Naive thymus-derived CD4-positive, alpha-beta T cell (primary cell): ENCODE results near the gene SLC9A4. TPM values are rescaled to one million over a fixed set of nuclear protein-coding genes. Genes with fewer than 3 reads are reported as not detected.

Source experiments
- ATAC-seq: fragments of 150-1000 bp; cut with Tn5 transposase; 2 replicates; pipeline ENCODE4 v1.10.0; 2021; ENCODE audit warnings: mild to moderate bottlenecking, moderate library complexity
- CTCF ChIA-PET: fragments of 350-600 bp; sonication (Branson Sonifier 250); formaldehyde crosslinking; loops from one replicate; lab custom pipeline; 2021; ENCODE audit warnings: antibody characterized with exemption; lab: Charles Lee
- POLR2A ChIA-PET: fragments of 350-600 bp; sonication (Branson Sonifier 250); formaldehyde crosslinking; loops from one replicate; lab custom pipeline; 2021; ENCODE audit warnings: antibody characterized with exemption, inconsistent platforms; lab: Charles Lee
- DNase-seq, 9 donors: peaks; one replicate each; pipeline versions ENCODE4 v3.0.0 to v3.0.0-alpha.2; 2020 to 2022; ENCODE audit warnings: mixed read lengths in 1 of 9
- H3K27ac ChIP-seq: one replicate; pipeline ENCODE4 v1.7.0; 2013; ENCODE audit warnings: mild to moderate bottlenecking, low read depth, low read length, moderate library complexity
- H3K27me3 ChIP-seq, 2 donors: one replicate each; pipeline ENCODE4 v1.7.0; 2013; ENCODE audit warnings: low read length in 2 of 2, mild to moderate bottlenecking in 2 of 2, moderate library complexity in 2 of 2; ENCODE audit not compliant: control insufficient read depth in 2 of 2, insufficient read depth in 2 of 2
- H3K36me3 ChIP-seq, 3 experiments: 1 replicate in 2 of 3; 2 replicates in 1 of 3; pipeline ENCODE4 v1.7.0; 2013; ENCODE audit warnings: low read length in 3 of 3, mild to moderate bottlenecking in 3 of 3, moderate library complexity in 1 of 3; ENCODE audit not compliant: insufficient read depth in 3 of 3, control insufficient read depth in 2 of 3
- H3K4me1 ChIP-seq, 2 donors: one replicate each; pipeline ENCODE4 v1.7.0; 2013; ENCODE audit warnings: low read length in 2 of 2, mild to moderate bottlenecking in 2 of 2, moderate library complexity in 1 of 2; ENCODE audit not compliant: control insufficient read depth in 2 of 2, insufficient read depth in 2 of 2
- H3K4me3 ChIP-seq: 2 replicates; pipeline ENCODE4 v1.7.0; 2013; ENCODE audit warnings: mild to moderate bottlenecking, low read length
- H3K9me3 ChIP-seq, 3 experiments: 1 replicate in 2 of 3; 2 replicates in 1 of 3; pipeline ENCODE4 v1.7.0; 2013; ENCODE audit warnings: low read length in 3 of 3; ENCODE audit not compliant: control insufficient read depth in 2 of 3
- H3K27ac Mint-ChIP-seq, 9 donors: one replicate each; pipeline ENCODE4 v1.8.0; 2020 to 2022; ENCODE audit warnings: mixed read lengths in 9 of 9, mild to moderate bottlenecking in 8 of 9, moderate library complexity in 5 of 9, inconsistent platforms in 2 of 9
- H3K27me3 Mint-ChIP-seq, 5 donors: one replicate each; pipeline ENCODE4 v1.8.0; 2021 to 2022; ENCODE audit warnings: mixed read lengths in 5 of 5, mild to moderate bottlenecking in 1 of 5
- H3K36me3 Mint-ChIP-seq, 5 donors: one replicate each; pipeline ENCODE4 v1.8.0; 2020 to 2022; ENCODE audit warnings: mixed read lengths in 5 of 5, mild to moderate bottlenecking in 3 of 5, inconsistent platforms in 1 of 5
- H3K4me1 Mint-ChIP-seq, 7 donors: one replicate each; pipeline ENCODE4 v1.8.0; 2020 to 2022; ENCODE audit warnings: mixed read lengths in 7 of 7, mild to moderate bottlenecking in 3 of 7, inconsistent platforms in 1 of 7
- H3K4me3 Mint-ChIP-seq, 10 donors: one replicate each; pipeline ENCODE4 v1.8.0; 2020 to 2022; ENCODE audit warnings: mild to moderate bottlenecking in 10 of 10, mixed read lengths in 10 of 10, moderate library complexity in 6 of 10, inconsistent platforms in 2 of 10
- H3K9me3 Mint-ChIP-seq, 11 donors: one replicate each; pipeline ENCODE4 v1.8.0; 2020 to 2022; ENCODE audit warnings: mixed read lengths in 11 of 11, mild to moderate bottlenecking in 4 of 11, inconsistent platforms in 1 of 11, moderate library complexity in 1 of 11
- intact Hi-C, 2 donors: fragments of 100-400 bp; cut with micrococcal nuclease; formaldehyde crosslinking; loops; one replicate each; pipeline ENCODE4 v1.15.1; 2023
- polyA plus RNA-seq, 2 donors: library from polyadenylated mRNA; unstranded; fragments of 300-500 nt; fragmentation: Illumina TruSeq; gene quantifications; one replicate each; pipeline ENCODE4 v1.2.3, GENCODE V29; 2021
- total RNA-seq, 6 experiments: library from RNA in 5 of 6; stranded (reverse) in 5 of 6; gene quantifications; 1 replicate in 5 of 6; 2 replicates in 1 of 6; pipeline ENCODE4 v1.2.3 and lab custom pipeline; 2021 to 2026

Gene SLC9A4
- total and polyA plus RNA-seq, 7 experiments from 2014 or later = 0.05 to 0.15 (median 0.08) TPM; not detected in 2

- peaks cover 0 to 22% (median 0%) of the 10 kb centered on the region in 11 donors for H3K9me3 Mint-ChIP-seq
- intact Hi-C loops = no loop called here
- CTCF ChIA-PET = interaction anchor here (0.6 kb wide), 1 partner anchor 137 kb away, joined by 3 read pairs; no protein-coding TSS in a partner anchor
- peaks cover 0 to 76% (median 0%) of the 10 kb centered on the region in 5 donors for H3K36me3 Mint-ChIP-seq
- no peaks in the 10 kb centered on the region for H3K27me3 ChIP-seq
- H3K27ac ChIP-seq = no peak overlapping the region
- H3K4me1 ChIP-seq = peaks cover 0 to under 1% of the 10 kb centered on the region in 2 donors
- H3K27ac Mint-ChIP-seq = no peak overlapping the region
- peaks cover 0 to 61% (median 3%) of the 10 kb centered on the region in 7 donors for H3K4me1 Mint-ChIP-seq
- POLR2A ChIA-PET = interaction anchor here (0.7 kb wide), 1 partner anchor 548 kb away, joined by 4 read pairs; no protein-coding TSS in a partner anchor
- no peak for ATAC-seq
- H3K36me3 ChIP-seq = no peaks in the 10 kb centered on the region
- no peak for DNase-seq
- peak overlapping the region in 1 of 10 donors; percentile 42 for H3K4me3 Mint-ChIP-seq
- no peaks in the 10 kb centered on the region for H3K9me3 ChIP-seq
- no peaks in the 10 kb centered on the region for H3K27me3 Mint-ChIP-seq
- no peak overlapping the region for H3K4me3 ChIP-seq
Measured at GRCh38 chr2:102428573-102428972, 44.5 kb upstream of the SLC9A4 start.

- CTCF ChIA-PET = interaction anchor here (1.0 kb wide), 1 partner anchor 13 kb away, joined by 3 read pairs; no protein-coding TSS in a partner anchor
- peaks cover 0 to 54% (median 16%) of the 10 kb centered on the region in 7 donors for H3K4me1 Mint-ChIP-seq
- intact Hi-C loops = no loop called here
- peaks cover 0 to 66% (median 0%) of the 10 kb centered on the region in 5 donors for H3K36me3 Mint-ChIP-seq
- H3K27me3 ChIP-seq = no peaks in the 10 kb centered on the region
- POLR2A ChIA-PET = no interaction called here
- H3K4me3 ChIP-seq = no peak overlapping the region
- H3K4me3 Mint-ChIP-seq = no peak overlapping the region
- H3K9me3 ChIP-seq = no peaks in the 10 kb centered on the region
- H3K27me3 Mint-ChIP-seq = no peaks in the 10 kb centered on the region
- no peak for DNase-seq
- peaks cover 0 to 16% (median 0%) of the 10 kb centered on the region in 11 donors for H3K9me3 Mint-ChIP-seq
- H3K4me1 ChIP-seq = no peaks in the 10 kb centered on the region
- H3K27ac Mint-ChIP-seq = no peak overlapping the region
- ATAC-seq = no peak
- no peaks in the 10 kb centered on the region for H3K36me3 ChIP-seq
- no peak overlapping the region for H3K27ac ChIP-seq
Measured at GRCh38 chr2:102432386-102432785, 40.6 kb upstream of the SLC9A4 start.

GRCh38 chr2:102433973-102434654, 38.9 kb upstream of the SLC9A4 start:
- peaks cover 0 to 44% (median 16%) of the 10 kb centered on the region in 7 donors for H3K4me1 Mint-ChIP-seq
- Histone ChIP-seq H3K9me3 (no peaks in the 10 kb centered on the region), H3K4me1 (no peaks in the 10 kb centered on the region), H3K27ac (no peak overlapping the region), H3K4me3 (no peak overlapping the region), H3K27me3 (no peaks in the 10 kb centered on the region), H3K36me3 (no peaks in the 10 kb centered on the region)
- no peak for ATAC-seq
- ChIA-PET CTCF (interaction anchor here (1.0 kb wide), 1 partner anchor 9 kb away, joined by 3 read pairs; no protein-coding TSS in a partner anchor), POLR2A (no interaction called here)
- H3K9me3 Mint-ChIP-seq = peaks cover 0 to 12% (median 0%) of the 10 kb centered on the region in 11 donors
- H3K36me3 Mint-ChIP-seq = peaks cover 0 to 53% (median 0%) of the 10 kb centered on the region in 5 donors
- no peak for DNase-seq
- no peaks in the 10 kb centered on the region for H3K27me3 Mint-ChIP-seq
- H3K4me3 Mint-ChIP-seq = no peak overlapping the region
- H3K27ac Mint-ChIP-seq = no peak overlapping the region
- intact Hi-C loops = no loop called here

GRCh38 chr2:102434655-102435381, 38.2 kb upstream of the SLC9A4 start:
- no peaks in the 10 kb centered on the region for H3K4me1 ChIP-seq
- ATAC-seq (peak; percentile 29), DNase-seq (no peak)
- H3K27ac ChIP-seq = no peak overlapping the region
- Mint-ChIP-seq H3K4me3 (no peak overlapping the region), H3K27me3 (no peaks in the 10 kb centered on the region), H3K9me3 (peaks cover 0 to 12% (median 0%) of the 10 kb centered on the region in 11 donors), H3K4me1 (peaks cover 0 to 37% (median 13%) of the 10 kb centered on the region in 7 donors), H3K27ac (no peak overlapping the region), H3K36me3 (peaks cover 0 to 46% (median 0%) of the 10 kb centered on the region in 5 donors)
- ChIA-PET CTCF (no interaction called here), POLR2A (no interaction called here)
- H3K9me3 ChIP-seq = no peaks in the 10 kb centered on the region
- intact Hi-C loops = no loop called here
- H3K36me3 ChIP-seq = no peaks in the 10 kb centered on the region
- no peaks in the 10 kb centered on the region for H3K27me3 ChIP-seq
- no peak overlapping the region for H3K4me3 ChIP-seq

- Mint-ChIP-seq H3K27ac (peak overlapping the region in 1 of 9 donors; percentile 6), H3K36me3 (peaks cover 0 to 38% (median 0%) of the 10 kb centered on the region in 5 donors), H3K4me3 (peak overlapping the region in 1 of 10 donors; percentile 5), H3K9me3 (peaks cover 0 to 5% (median 0%) of the 10 kb centered on the region in 11 donors), H3K4me1 (peaks cover 0 to 30% (median 13%) of the 10 kb centered on the region in 7 donors), H3K27me3 (no peaks in the 10 kb centered on the region)
- Histone ChIP-seq H3K27ac (no peak overlapping the region), H3K27me3 (no peaks in the 10 kb centered on the region), H3K4me3 (no peak overlapping the region), H3K36me3 (no peaks in the 10 kb centered on the region), H3K9me3 (no peaks in the 10 kb centered on the region), H3K4me1 (no peaks in the 10 kb centered on the region)
- DNase-seq (no peak), ATAC-seq (no peak)
- intact Hi-C loops = no loop called here
- ChIA-PET POLR2A (no interaction called here), CTCF (no interaction called here)
Measured at GRCh38 chr2:102435741-102436140, 37.3 kb upstream of the SLC9A4 start.

GRCh38 chr2:102436323-102436722, 36.7 kb upstream of the SLC9A4 start:
- peak in 1 of 9 donors; percentile 53 for DNase-seq
- H3K9me3 ChIP-seq = no peaks in the 10 kb centered on the region
- no peaks in the 10 kb centered on the region for H3K27me3 Mint-ChIP-seq
- ChIA-PET POLR2A (interaction anchor here (0.6 kb wide), 1 partner anchor 196 kb away, joined by 4 read pairs; no protein-coding TSS in a partner anchor), CTCF (interaction anchor here (3.1 kb wide), 1 partner anchor 195 kb away, joined by 9 read pairs; no protein-coding TSS in a partner anchor)
- peaks cover 0 to 26% (median 13%) of the 10 kb centered on the region in 7 donors for H3K4me1 Mint-ChIP-seq
- H3K9me3 Mint-ChIP-seq = peaks cover 0 to 5% (median 0%) of the 10 kb centered on the region in 11 donors
- ATAC-seq = no peak
- intact Hi-C loops = no loop called here
- H3K27ac ChIP-seq = no peak overlapping the region
- H3K4me3 Mint-ChIP-seq = peak overlapping the region in 2 of 10 donors; percentile 5 to 19
- no peak overlapping the region for H3K4me3 ChIP-seq
- no peaks in the 10 kb centered on the region for H3K36me3 ChIP-seq
- H3K4me1 ChIP-seq = no peaks in the 10 kb centered on the region
- peaks cover 0 to 34% (median 0%) of the 10 kb centered on the region in 5 donors for H3K36me3 Mint-ChIP-seq
- no peaks in the 10 kb centered on the region for H3K27me3 ChIP-seq
- H3K27ac Mint-ChIP-seq = peak overlapping the region in 2 of 9 donors; percentile 6 to 50
